ENCODE measurements around the gene NUP107.
"Not testable (repeated sequence)": the region's sequence is repeated elsewhere in the genome, so short reads cannot be mapped to it uniquely, and the experiment has no call there.

The NUP107 gene

GRCh38 chr12:68686595-68687521 is at the start of gene NUP107:
Gene NUP107, plus strand, starts transcription at chr12:68686978. Its CDS starts 88 bp downstream, at chr12:68687066.
- peak; percentile 97 for DNase-seq (ENCODE audit: low read depth)

DNA sequence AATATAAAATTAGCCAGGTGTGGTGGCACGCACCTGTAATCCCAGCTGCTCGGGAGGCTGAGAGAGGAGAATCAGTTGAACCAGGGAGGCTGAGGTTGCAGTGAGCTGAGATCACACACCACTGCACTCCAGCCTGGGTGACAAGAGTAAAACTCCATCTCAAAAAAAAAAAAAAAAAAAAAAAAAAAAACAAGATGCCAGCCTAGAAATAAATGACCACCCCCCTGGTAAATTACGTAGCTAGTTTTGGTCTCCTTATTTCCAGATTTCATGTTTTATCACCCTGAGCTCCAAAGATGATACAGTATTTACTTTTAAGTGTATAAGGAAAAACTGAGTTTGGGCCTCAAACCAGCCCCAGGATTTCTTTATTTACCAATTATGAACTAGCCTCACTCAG is 49.3 kb upstream of the NUP107 start:
- DNase-seq (ENCODE audit: low read depth), result not testable (repeated sequence)

DNA sequence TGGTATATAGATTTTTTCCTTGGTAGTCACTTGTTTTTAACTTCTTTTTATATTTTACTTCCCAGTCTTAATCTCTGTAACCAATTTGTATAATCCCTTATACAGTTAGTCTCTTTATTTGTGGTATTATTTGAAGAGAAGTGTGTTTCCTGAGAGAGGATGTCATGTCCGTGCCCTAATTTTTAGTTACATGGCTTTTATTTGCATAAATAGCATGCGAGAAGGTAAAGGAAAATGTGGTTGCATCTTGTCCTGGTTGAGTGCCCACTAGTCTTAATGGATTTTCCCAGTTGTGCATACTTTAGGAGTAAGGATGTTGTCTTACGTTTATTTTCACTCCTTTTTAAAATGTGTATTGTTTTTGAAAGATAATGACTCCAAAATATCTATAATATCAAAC is 48.6 kb upstream of the NUP107 start:
- DNase-seq (ENCODE audit: low read depth), result no peak

GRCh38 chr12:68638721-68639395 is 47.9 kb upstream of the NUP107 start:
- DNase-seq (ENCODE audit: low read depth), result no peak

GRCh38 chr12:68639396-68639767 is 47.4 kb upstream of the NUP107 start:
- DNase-seq (ENCODE audit: low read depth), result no peak

- DNase-seq (ENCODE audit: low read depth), result no peak
Measured at GRCh38 chr12:68641138-68641537, 45.6 kb upstream of the NUP107 start.

- DNase-seq (ENCODE audit: low read depth), result no peak
Measured at GRCh38 chr12:68646484-68646883, 40.3 kb upstream of the NUP107 start.

GRCh38 chr12:68647507-68647906 is 39.3 kb upstream of the NUP107 start:
- no peak for DNase-seq (ENCODE audit: low read depth)

DNA sequence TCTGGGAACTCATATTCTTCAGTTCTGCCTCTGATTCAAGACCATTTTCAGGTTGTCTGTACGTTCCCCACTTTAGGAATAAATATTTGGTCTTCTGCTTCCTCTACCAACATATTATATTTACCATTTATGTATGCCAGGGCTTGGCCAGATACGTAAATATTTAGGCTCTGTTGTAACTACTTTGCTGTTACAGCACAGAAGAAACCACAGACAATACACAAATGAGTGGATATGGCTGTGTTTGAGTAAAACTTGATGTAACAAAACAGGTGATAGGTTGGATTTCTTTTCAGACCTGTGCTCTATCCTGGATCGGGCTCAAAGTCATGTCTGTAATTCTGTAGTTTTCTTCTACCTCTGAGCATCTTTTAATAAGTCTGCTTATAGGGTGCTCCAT is 38.6 kb upstream of the NUP107 start:
- DNase-seq (ENCODE audit: low read depth), result no peak

DNA sequence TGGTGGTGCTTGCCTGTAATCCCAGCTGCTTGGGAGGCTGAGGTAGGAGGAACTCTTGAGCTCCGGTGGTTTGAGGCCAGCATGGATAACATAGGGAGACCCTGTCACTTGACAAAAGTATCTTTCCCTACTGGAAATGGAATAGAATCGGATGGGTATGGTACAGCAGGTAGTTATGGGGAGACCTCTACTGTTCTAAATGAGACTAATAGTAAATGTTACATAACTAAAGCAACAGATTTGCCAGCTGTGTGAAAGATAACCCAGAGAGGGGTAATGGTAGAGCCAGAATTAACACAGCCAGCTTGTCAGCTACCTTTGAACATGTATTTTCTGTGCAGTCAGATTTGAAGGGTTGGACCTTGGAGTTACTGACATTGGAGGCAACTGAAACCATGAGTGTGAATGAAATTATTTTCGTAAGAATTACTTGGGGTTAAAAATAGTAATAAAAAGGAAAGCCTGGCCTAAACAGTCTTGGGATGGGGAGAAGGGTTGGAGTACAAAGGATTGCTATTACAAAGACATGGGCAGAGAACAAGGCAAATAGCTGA is 21.7 kb upstream of the NUP107 start:
- DNase-seq (ENCODE audit: low read depth), result no peak

GRCh38 chr12:68667291-68667690 is 19.5 kb upstream of the NUP107 start:
- DNase-seq (ENCODE audit: low read depth), result no peak

- no peak for DNase-seq (ENCODE audit: low read depth)
Measured at GRCh38 chr12:68667896-68668295, 18.9 kb upstream of the NUP107 start.

DNA sequence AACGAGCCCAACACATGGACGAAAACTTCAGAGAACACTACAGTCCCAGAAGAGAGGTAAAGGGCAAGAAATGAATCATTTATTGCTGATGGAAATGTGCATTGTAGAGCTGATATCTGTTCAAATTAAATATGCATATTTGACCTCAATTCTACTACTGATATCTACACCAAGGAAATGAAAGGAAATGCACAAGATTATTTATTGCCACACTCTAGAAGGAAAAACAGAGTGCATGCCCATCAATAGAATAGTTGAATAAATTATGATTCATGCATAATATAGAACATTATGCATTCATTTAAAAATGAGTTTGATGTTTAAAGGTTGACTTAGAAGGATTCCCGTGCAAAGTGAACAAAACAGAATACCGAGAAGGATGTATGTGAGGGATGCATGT is 15.6 kb upstream of the NUP107 start:
- no peak for DNase-seq (ENCODE audit: low read depth)

- DNase-seq (ENCODE audit: low read depth), result no peak
Measured at GRCh38 chr12:68673788-68674187, 13.0 kb upstream of the NUP107 start.

GRCh38 chr12:68674376-68674775 is 12.4 kb upstream of the NUP107 start:
- no peak for DNase-seq (ENCODE audit: low read depth)

DNA sequence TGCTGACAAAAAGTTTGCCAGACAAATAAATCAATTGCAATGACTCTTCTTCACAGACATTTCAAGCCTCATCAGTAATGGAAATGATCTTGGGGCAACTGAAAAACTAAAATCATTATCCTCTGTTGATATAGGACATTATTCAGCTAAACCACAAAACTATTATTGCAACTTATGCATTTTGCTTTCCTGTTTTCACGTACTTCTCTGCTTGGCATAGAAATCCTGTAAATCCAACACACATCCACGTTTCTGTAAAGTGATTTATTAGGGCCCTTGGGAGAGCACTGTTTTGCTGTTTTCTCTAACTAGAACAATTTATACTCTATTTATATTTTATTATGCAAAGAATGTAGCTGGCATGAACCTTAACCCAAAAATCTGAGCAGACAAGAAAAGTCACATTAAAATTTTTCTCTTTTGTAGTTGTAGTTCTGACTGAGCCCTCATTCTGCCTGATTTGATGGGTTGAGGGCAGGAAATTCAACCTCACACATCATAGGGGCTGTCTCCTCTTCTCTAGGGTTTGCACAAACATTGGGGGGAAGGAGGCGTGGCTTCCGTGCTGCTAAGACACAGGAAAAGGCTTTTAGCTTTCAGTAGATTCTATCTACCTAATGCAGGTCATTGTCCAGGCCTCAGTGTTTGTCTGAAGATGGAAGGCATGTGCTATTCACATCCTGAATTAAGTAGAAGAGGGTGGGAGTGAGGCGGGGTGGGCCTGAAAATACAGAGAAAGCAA is 11.5 kb upstream of the NUP107 start:
- DNase-seq (ENCODE audit: low read depth), result no peak

DNA sequence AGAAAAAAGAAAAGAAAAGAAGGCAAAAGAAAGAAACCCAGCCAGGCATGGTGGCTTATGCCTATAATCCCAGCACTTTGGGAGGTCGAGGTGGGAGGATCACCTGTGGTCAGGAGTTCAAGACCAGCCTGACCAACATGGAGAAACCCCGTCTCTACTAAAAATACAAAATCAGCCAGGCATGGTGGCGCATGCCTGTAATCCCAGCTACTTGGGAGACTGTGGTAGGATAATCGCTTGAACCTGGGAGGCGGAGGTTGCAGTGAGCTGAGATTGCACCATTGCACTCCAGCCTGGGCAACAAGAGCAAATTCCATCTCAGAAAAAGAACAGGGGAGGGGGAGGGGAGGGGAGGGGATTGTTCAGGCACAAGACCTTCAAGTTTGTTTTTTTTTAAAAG is 9.9 kb upstream of the NUP107 start:
- not testable (repeated sequence) for DNase-seq (ENCODE audit: low read depth)

DNA sequence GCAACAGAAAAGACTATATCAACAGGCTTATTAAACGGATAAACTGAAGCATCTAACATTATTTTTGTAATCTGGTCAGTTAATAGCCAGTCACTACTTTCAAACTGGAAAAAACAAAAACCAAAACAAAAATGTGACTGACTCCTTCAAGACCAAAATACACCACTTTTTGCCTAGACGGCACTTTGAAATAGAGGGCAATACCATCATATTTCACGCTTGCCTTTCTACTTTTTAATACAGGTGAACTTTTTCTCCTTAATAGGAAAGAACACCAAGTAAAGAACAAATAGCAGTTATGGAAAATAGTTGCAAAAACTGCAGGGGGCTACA is 550 bp upstream of the NUP107 start:
- DNase-seq (ENCODE audit: low read depth), result no peak

DNA sequence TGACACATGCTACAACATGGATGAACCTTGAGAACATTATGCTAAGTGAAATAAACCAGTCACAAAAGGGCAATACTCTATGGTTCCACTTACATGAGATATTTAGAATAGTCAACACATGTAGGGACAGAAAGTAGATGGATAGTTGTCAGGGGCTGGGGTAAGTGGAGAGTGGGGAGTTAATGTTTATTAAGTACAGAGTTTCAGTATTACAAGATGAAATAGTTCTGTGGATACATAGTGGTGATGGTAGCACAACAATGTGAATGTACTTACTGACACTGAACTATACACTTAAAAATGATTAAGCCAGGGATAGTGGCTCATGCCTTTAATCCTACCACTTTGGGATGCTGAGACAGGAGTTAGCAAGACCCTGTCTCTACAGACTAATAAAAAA is 8.7 kb downstream of the NUP107 start:
- no peak for DNase-seq (ENCODE audit: low read depth)

- no peak for DNase-seq (ENCODE audit: low read depth)
Measured at GRCh38 chr12:68699486-68699885, 12.7 kb downstream of the NUP107 start.

DNA sequence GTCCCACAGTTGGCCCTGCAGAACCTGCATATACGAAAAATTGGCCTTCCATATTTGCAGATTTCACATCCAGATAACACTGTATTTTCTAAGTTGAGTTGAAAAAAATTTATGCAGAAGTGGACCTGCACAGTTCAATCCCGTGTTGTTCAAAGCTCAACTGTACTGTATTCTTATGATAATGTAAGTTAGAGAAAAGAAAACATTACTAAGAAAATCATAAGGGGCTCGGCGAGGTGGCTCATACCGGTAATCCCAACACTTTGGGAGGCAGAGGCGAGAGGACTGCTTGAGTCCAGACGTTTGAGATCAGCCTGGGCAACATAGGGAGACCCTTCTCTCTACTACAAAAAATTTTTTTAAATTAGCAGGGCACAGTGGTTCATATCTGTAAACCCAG is 41.0 kb downstream of the NUP107 start:
- no peak for DNase-seq (ENCODE audit: low read depth)

- peak; percentile 53 for DNase-seq (ENCODE audit: low read depth)
Measured at GRCh38 chr12:68733661-68734071, 46.9 kb downstream of the NUP107 start.

DNA sequence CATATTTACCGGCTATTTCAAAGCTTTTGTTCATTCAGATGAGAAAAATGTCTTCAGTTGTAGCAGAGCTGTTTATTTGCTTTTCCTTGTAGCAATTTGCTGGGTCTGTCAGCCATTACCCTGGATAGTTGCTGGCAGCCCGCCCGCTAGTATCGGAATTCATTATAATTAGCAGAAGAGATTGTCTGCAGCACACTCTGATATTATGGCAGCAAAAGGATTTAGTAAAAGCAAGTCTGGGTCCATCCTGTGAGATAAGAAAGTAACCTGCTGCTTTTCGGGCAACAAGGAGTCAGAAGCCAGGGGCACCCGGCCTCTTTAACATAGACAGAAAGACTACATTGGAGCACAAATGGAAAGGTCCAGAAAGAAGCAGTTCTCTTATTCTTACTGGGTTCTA is 53.1 kb downstream of the NUP107 start:
- DNase-seq (ENCODE audit: low read depth), result no peak
